GM10248 (cell line): ENCODE measurements around the gene ABLIM1.

Experiments
- CTCF ChIA-PET: fragments of 300-600 bp; sonication (Branson Sonifier 250); formaldehyde crosslinking; extraction: SDS; loops from one replicate; lab custom pipeline; 2021; ENCODE audit warnings: antibody characterized with exemption; lab: Yijun Ruan, JAX
- POLR2A ChIA-PET: fragments of 350-650 bp; sonication (Branson Sonifier 250); formaldehyde crosslinking; extraction: SDS; loops from one replicate; lab custom pipeline; 2020; ENCODE audit warnings: antibody characterized with exemption; lab: Yijun Ruan, JAX
- DNase-seq: peaks from one replicate; pipeline ENCODE4 v3.0.0; 2012; ENCODE audit errors: extremely low spot score
- TF ChIP-seq, protein P1 (sequence below): IDR thresholded peaks from 2 replicates; pipeline ENCODE4 v1.5.1; 2012; ENCODE audit warnings: mild to moderate bottlenecking, low read depth; ENCODE audit errors: extremely low read depth, missing control alignments, control extremely low read depth

ABLIM1 gene

GRCh38 chr10:114397651-114398145 lies 260.4 kb downstream of the ABLIM1 start:
- DNase-seq = no peak
- TF ChIP-seq, protein P1, sequence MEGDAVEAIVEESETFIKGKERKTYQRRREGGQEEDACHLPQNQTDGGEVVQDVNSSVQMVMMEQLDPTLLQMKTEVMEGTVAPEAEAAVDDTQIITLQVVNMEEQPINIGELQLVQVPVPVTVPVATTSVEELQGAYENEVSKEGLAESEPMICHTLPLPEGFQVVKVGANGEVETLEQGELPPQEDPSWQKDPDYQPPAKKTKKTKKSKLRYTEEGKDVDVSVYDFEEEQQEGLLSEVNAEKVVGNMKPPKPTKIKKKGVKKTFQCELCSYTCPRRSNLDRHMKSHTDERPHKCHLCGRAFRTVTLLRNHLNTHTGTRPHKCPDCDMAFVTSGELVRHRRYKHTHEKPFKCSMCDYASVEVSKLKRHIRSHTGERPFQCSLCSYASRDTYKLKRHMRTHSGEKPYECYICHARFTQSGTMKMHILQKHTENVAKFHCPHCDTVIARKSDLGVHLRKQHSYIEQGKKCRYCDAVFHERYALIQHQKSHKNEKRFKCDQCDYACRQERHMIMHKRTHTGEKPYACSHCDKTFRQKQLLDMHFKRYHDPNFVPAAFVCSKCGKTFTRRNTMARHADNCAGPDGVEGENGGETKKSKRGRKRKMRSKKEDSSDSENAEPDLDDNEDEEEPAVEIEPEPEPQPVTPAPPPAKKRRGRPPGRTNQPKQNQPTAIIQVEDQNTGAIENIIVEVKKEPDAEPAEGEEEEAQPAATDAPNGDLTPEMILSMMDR = no peak
- ChIA-PET CTCF (interaction anchor here (1.0 to 3.0 kb wide), 6 partner anchors 9 to 93 kb away, joined by 3 to 19 read pairs (median 8); no protein-coding TSS in a partner anchor), POLR2A (no interaction called here)

DNA sequence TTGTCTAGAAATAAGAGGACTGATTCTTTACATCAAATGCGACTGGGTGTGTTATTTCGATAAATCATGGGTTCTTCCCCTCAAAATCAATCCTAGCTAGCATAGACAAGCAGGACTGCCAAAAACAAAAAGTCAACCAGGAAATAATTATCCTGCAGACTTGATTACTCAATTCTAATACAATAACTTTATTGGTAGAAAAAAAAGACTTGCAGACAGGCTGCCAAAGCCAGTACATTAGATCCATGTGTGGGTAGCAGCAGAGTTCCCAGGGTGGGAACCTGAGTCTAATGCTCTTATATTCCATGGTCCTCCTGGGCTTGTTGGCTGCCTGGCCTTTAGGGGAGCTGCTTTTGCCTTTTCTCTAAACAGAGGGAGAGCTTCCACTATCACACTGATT lies 261.6 kb downstream of the ABLIM1 start:
- TF ChIP-seq, protein P1 = no peak
- no peak for DNase-seq
- ChIA-PET POLR2A (interaction anchor here (0.7 kb wide), 1 partner anchor 13 kb away, joined by 5 read pairs; no protein-coding TSS in a partner anchor), CTCF (interaction anchor here (2.2 to 3.0 kb wide), 4 partner anchors 8 to 92 kb away, joined by 4 to 19 read pairs (median 14); no protein-coding TSS in a partner anchor)

- ChIA-PET POLR2A (interaction anchor here (0.6 kb wide), 1 partner anchor 33 kb away, joined by 7 read pairs; no protein-coding TSS in a partner anchor), CTCF (interaction anchor here (0.7 to 3.0 kb wide), 6 partner anchors 9 to 92 kb away, joined by 3 to 11 read pairs (median 4); no protein-coding TSS in a partner anchor)
- no peak for DNase-seq
- TF ChIP-seq, protein P1 = no peak
Measured at GRCh38 chr10:114395366-114396022, 262.6 kb downstream of the ABLIM1 start.

GRCh38 chr10:114394531-114394930 lies 263.5 kb downstream of the ABLIM1 start:
- no peak for DNase-seq
- CTCF ChIA-PET = interaction anchor here (1.4 to 1.9 kb wide), 3 partner anchors 9 to 91 kb away, joined by 3 to 5 read pairs (median 5); no protein-coding TSS in a partner anchor
- POLR2A ChIA-PET = no interaction called here
- TF ChIP-seq, protein P1 = no peak

- TF ChIP-seq, protein P1 = no peak
- POLR2A ChIA-PET = no interaction called here
- DNase-seq = no peak
- CTCF ChIA-PET = interaction anchor here (1.4 to 1.9 kb wide), 2 partner anchors 10 to 19 kb away, joined by 3 to 5 read pairs; no protein-coding TSS in a partner anchor
Measured at GRCh38 chr10:114393886-114394285, 264.2 kb downstream of the ABLIM1 start.

DNA sequence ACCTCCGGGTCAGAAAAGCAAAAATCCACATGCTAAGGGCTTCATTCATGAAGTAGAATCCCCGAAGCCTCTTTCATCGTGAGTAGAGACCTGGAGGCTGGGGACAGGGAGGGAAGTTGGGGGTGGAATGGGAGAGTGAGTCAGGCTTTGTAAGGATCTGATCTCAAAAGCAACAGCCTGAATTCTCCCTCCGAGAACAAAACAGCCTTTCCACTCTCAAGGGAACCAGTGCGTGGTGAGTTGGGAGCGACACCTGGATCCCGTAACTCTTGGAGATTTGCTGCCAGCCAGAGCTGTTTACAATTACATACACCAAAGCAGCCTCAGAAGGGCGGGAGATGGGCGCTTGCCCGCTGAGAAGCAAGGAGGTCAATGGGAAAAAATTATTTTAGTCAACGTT lies 264.6 kb downstream of the ABLIM1 start:
- DNase-seq = no peak
- CTCF ChIA-PET = interaction anchor here (3.7 kb wide), 1 partner anchor 89 kb away, joined by 12 read pairs; no protein-coding TSS in a partner anchor
- POLR2A ChIA-PET = no interaction called here
- TF ChIP-seq, protein P1 = no peak
